Kidney tubule cell (primary cell): Measurements from ENCODE around the gene ZNF407.

Experiments used
- DNase-seq: peaks from one replicate; pipeline ENCODE4 v3.0.0-alpha.2; 2018; ENCODE audit warnings: low spot score

ZNF407 gene

GRCh38 chr18:75010689-75011088 lies 413.0 kb downstream of the ZNF407 start:
- no peak for DNase-seq

- DNase-seq = peak; percentile 3
Measured at GRCh38 chr18:75016025-75016717, 418.5 kb downstream of the ZNF407 start.

GRCh38 chr18:75023473-75023872 lies 425.8 kb downstream of the ZNF407 start:
- DNase-seq = no peak

- no peak for DNase-seq
Measured at GRCh38 chr18:75024871-75025270, 427.2 kb downstream of the ZNF407 start.

- DNase-seq = no peak
Measured at GRCh38 chr18:75025573-75025972, 427.9 kb downstream of the ZNF407 start.

- no peak for DNase-seq
Measured at GRCh38 chr18:75029481-75029880, 431.8 kb downstream of the ZNF407 start.

GRCh38 chr18:75031717-75032317 lies 434.1 kb downstream of the ZNF407 start:
- no peak for DNase-seq

- DNase-seq = no peak
Measured at GRCh38 chr18:75033516-75033915, 435.8 kb downstream of the ZNF407 start.

GRCh38 chr18:75034937-75035336 lies 437.3 kb downstream of the ZNF407 start:
- DNase-seq = no peak

- DNase-seq = no peak
Measured at GRCh38 chr18:75035928-75036327, 438.3 kb downstream of the ZNF407 start.

GRCh38 chr18:75036917-75037688 lies 439.4 kb downstream of the ZNF407 start:
- no peak for DNase-seq

- no peak for DNase-seq
Measured at GRCh38 chr18:75037689-75037955, 440.0 kb downstream of the ZNF407 start.

GRCh38 chr18:75041586-75041985 lies 443.9 kb downstream of the ZNF407 start:
- peak; percentile 17 for DNase-seq

- DNase-seq = no peak
Measured at GRCh38 chr18:75043478-75043877, 445.8 kb downstream of the ZNF407 start.

GRCh38 chr18:75044296-75044695 lies 446.6 kb downstream of the ZNF407 start:
- no peak for DNase-seq

GRCh38 chr18:75044791-75045190 lies 447.1 kb downstream of the ZNF407 start:
- DNase-seq = no peak

- DNase-seq = no peak
Measured at GRCh38 chr18:75045272-75045671, 447.6 kb downstream of the ZNF407 start.

- no peak for DNase-seq
Measured at GRCh38 chr18:75047240-75047961, 449.7 kb downstream of the ZNF407 start.

- DNase-seq = no peak
Measured at GRCh38 chr18:75048776-75049454, 451.2 kb downstream of the ZNF407 start.

- DNase-seq = no peak
Measured at GRCh38 chr18:75049455-75049789, 451.8 kb downstream of the ZNF407 start.

- no peak for DNase-seq
Measured at GRCh38 chr18:75051757-75052156, 454.1 kb downstream of the ZNF407 start.

- DNase-seq = no peak
Measured at GRCh38 chr18:75052475-75052874, 454.8 kb downstream of the ZNF407 start.
